Sigmoid colon (tissue), 7 donors: ENCODE data around the gene FAM13C. TPM values are rescaled to one million over a fixed set of nuclear protein-coding genes. Genes with fewer than 3 reads are reported as not detected.

Experiments
- DNase-seq: peaks from one replicate; pipeline ENCODE4 v3.0.0-alpha.2; 2019
- H3K27ac ChIP-seq, 4 donors: fragments of 200-600 bp; sonication (generic); one replicate each; pipeline ENCODE4 v1.5.1; 2016 to 2019; ENCODE audit warnings: mild to moderate bottlenecking in 1 of 4
- H3K27me3 ChIP-seq, 3 donors: fragments of 200-600 bp; sonication (generic); one replicate each; pipeline ENCODE4 v1.5.1; 2019; ENCODE audit warnings: mild to moderate bottlenecking in 1 of 3
- H3K36me3 ChIP-seq, 4 donors: fragments of 200-600 bp; sonication (generic); one replicate each; pipeline ENCODE4 v1.5.1; 2016 to 2019
- H3K4me1 ChIP-seq, 4 donors: fragments of 200-600 bp; sonication (generic); one replicate each; pipeline ENCODE4 v1.5.1; 2017 to 2019
- H3K4me3 ChIP-seq, 4 donors: fragments of 200-600 bp; sonication (generic); one replicate each; pipeline ENCODE4 v1.5.1; 2017 to 2019; ENCODE audit warnings: mild to moderate bottlenecking in 2 of 4, moderate library complexity in 1 of 4
- H3K9me3 ChIP-seq, 4 donors: fragments of 200-600 bp in 3 of 4; sonication (generic) in 3 of 4; one replicate each; pipeline versions ENCODE4 v1.5.1 to v1.6.1; 2013 to 2019
- CTCF ChIP-seq, 4 experiments: fragments of 450-650 bp in 3 of 4; fragments of 200-600 bp in 1 of 4; IDR thresholded peaks; one replicate each; pipeline ENCODE4 v1.5.1; 2016 to 2019; ENCODE audit warnings: antibody characterized with exemption in 4 of 4, mild to moderate bottlenecking in 3 of 4, moderate library complexity in 2 of 4
- EP300 ChIP-seq, 4 donors: sonication (generic); formaldehyde crosslinking; IDR thresholded peaks; one replicate each; pipeline ENCODE4 v1.6.1; 2017; ENCODE audit warnings: antibody characterized with exemption in 4 of 4
- POLR2A ChIP-seq, 2 donors: fragments of 450-650 bp; IDR thresholded peaks; one replicate each; pipeline ENCODE4 v1.6.1; 2016; ENCODE audit warnings: antibody characterized with exemption in 2 of 2, mild to moderate bottlenecking in 2 of 2, moderate library complexity in 2 of 2
- POLR2AphosphoS5 ChIP-seq, 4 donors: sonication (generic); formaldehyde crosslinking; IDR thresholded peaks; one replicate each; pipeline ENCODE4 v1.6.1; 2017; ENCODE audit warnings: antibody characterized with exemption in 4 of 4
- WGBS, 2 donors: extraction: QIAGEN DNeasy Blood & Tissue Kit; methylation state at CpG; one replicate each; pipeline ENCODE4 v1.1.7; 2013; 5-methylcytosine and 5-hydroxymethylcytosine counted together
- intact Hi-C: fragments of 100-400 bp; cut with DNase I; formaldehyde crosslinking; loops from one replicate; pipeline ENCODE4 v1.15.1; 2023
- polyA plus RNA-seq, 3 donors: library from polyadenylated mRNA; stranded (reverse); fragments of 200-250 nt; gene quantifications; one replicate each; pipeline ENCODE4 v1.2.3, GENCODE V29; 2013
- total RNA-seq, 4 donors: library from RNA; depleted of rRNA; stranded (reverse); fragments of >200 nt; gene quantifications; one replicate each; pipeline ENCODE4 v1.1.0, GENCODE V29; 2016
- donor health status: healthy with polysubstance abuse.
- donor health status: Bipolar disorder and iron deficiency.
- donor health status: healthy.

The FAM13C gene
- total and polyA plus RNA-seq, 7 donors = 0.92 to 33.9 (median 13.8) TPM

- DNase-seq = no peak
- Histone ChIP-seq H3K4me3 (no peak overlapping the region), H3K36me3 (no peaks in the 10 kb centered on the region), H3K4me1 (peaks cover 0 to 21% (median 14%) of the 10 kb centered on the region in 4 donors), H3K9me3 (no peaks in the 10 kb centered on the region), H3K27me3 (no peaks in the 10 kb centered on the region), H3K27ac (no peak overlapping the region)
- TF ChIP-seq EP300 (IDR thresholded peaks at IDR 0.05) = no peak
- TF ChIP-seq POLR2AphosphoS5 (IDR thresholded peaks at IDR 0.05) = no peak
- WGBS, 2 donors = 91 to 98% methylated on average over 1 of the region's 1 CpG
- intact Hi-C loops = no loop called here
These were observed 20.3 kb downstream of the FAM13C start for GRCh38 chr10:59342000-59342399.

- intact Hi-C loops = no loop called here
- Histone ChIP-seq H3K36me3 (no peaks in the 10 kb centered on the region), H3K27ac (peak overlapping the region in 1 of 4 donors; percentile 76), H3K4me1 (peaks cover 0 to 38% (median 27%) of the 10 kb centered on the region in 4 donors), H3K9me3 (no peaks in the 10 kb centered on the region), H3K27me3 (no peaks in the 10 kb centered on the region), H3K4me3 (no peak overlapping the region)
- TF ChIP-seq POLR2AphosphoS5 (IDR thresholded peaks at IDR 0.05) (no peak), CTCF (IDR thresholded peaks at IDR 0.05) (no peak)
- DNase-seq = no peak
- WGBS, 2 donors = 80 to 89% methylated on average over 1 of the region's 1 CpG
These were observed 22.1 kb downstream of the FAM13C start for GRCh38 chr10:59340285-59340684.

GRCh38 chr10:59339351-59339750 is 23.0 kb downstream of the FAM13C start:
- 87 to 90% methylated on average over 1 of the region's 1 CpG for WGBS, 2 donors
- Histone ChIP-seq H3K27ac (peak overlapping the region in 2 of 4 donors; percentile 21 to 76), H3K27me3 (no peaks in the 10 kb centered on the region), H3K4me1 (peaks cover 0 to 44% (median 31%) of the 10 kb centered on the region in 4 donors), H3K4me3 (no peak overlapping the region), H3K9me3 (no peaks in the 10 kb centered on the region), H3K36me3 (no peaks in the 10 kb centered on the region)
- no peak for DNase-seq
- intact Hi-C loops = no loop called here
- TF ChIP-seq CTCF (IDR thresholded peaks at IDR 0.05) = no peak
- no peak for TF ChIP-seq EP300 (IDR thresholded peaks at IDR 0.05)
- no peak for TF ChIP-seq POLR2A (IDR thresholded peaks at IDR 0.05)
- TF ChIP-seq POLR2AphosphoS5 (IDR thresholded peaks at IDR 0.05) = no peak

GRCh38 chr10:59337201-59337652 is 25.1 kb downstream of the FAM13C start:
- Histone ChIP-seq H3K27ac (peak overlapping the region; percentile 60 to 76 (median 71)), H3K4me1 (peaks cover 0 to 59% (median 39%) of the 10 kb centered on the region in 4 donors), H3K36me3 (no peaks in the 10 kb centered on the region), H3K4me3 (no peak overlapping the region), H3K9me3 (no peaks in the 10 kb centered on the region), H3K27me3 (no peaks in the 10 kb centered on the region)
- TF ChIP-seq POLR2A (IDR thresholded peaks at IDR 0.05) (no peak), CTCF (IDR thresholded peaks at IDR 0.05) (no peak), EP300 (IDR thresholded peaks at IDR 0.05) (no peak), POLR2AphosphoS5 (IDR thresholded peaks at IDR 0.05) (peak in 2 of 4 donors; percentile 44 to 46)
- DNase-seq = peak; percentile 71
- intact Hi-C loops = no loop called here

GRCh38 chr10:59336632-59337031 is 25.7 kb downstream of the FAM13C start:
- 46 to 47% methylated on average over 2 of the region's 2 CpGs for whole genome bisulfite sequencing, 2 donors
- Histone ChIP-seq H3K27ac (peak overlapping the region; percentile 60 to 76 (median 71)), H3K9me3 (no peaks in the 10 kb centered on the region), H3K4me1 (peaks cover 0 to 59% (median 39%) of the 10 kb centered on the region in 4 donors), H3K27me3 (no peaks in the 10 kb centered on the region), H3K36me3 (no peaks in the 10 kb centered on the region), H3K4me3 (no peak overlapping the region)
- intact Hi-C loops = no loop called here
- no peak for DNase-seq
- TF ChIP-seq POLR2AphosphoS5 (IDR thresholded peaks at IDR 0.05) (no peak), POLR2A (IDR thresholded peaks at IDR 0.05) (no peak), EP300 (IDR thresholded peaks at IDR 0.05) (no peak), CTCF (IDR thresholded peaks at IDR 0.05) (no peak)
